CD4-positive, alpha-beta T cell treated with Interleukin-6 for 4 hours (primary cell): Measurements from ENCODE around the gene PLD1.

Source experiments
- DNase-seq: peaks from one replicate; pipeline ENCODE4 v3.0.0-alpha.2; 2020; ENCODE audit warnings: mixed read lengths

Gene PLD1

DNA sequence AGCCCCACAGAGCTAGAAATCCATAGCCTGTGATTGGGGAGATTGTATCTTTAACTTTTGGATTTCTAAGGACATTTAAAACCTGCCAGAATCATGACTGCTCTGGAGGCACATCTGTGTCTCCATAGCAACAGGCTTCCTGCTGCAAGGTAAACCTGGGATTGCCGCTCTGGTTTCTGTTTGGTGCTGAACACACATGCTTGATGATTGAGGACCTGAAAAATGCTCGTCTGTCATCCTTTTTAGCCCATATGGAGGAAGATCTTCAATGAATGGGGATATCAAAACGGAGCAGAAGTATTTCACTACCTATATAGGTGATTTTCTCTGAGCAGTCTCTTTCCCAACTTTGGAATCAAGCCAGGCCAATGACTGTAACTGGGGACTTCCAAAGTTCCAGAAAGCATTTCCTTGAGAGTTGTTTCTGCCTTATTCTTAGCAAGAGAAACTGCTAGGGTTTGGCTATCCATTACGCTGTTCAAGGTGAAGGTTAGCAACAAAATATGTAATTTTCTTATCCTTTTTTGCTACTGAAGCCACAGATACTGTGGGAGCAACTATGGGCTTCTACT is 253.6 kb downstream of the PLD1 start:
- no peak for DNase-seq

- DNase-seq, result no peak
Observed at GRCh38 chr3:171556148-171556547, 254.1 kb downstream of the PLD1 start.

GRCh38 chr3:171553086-171553485 is 257.2 kb downstream of the PLD1 start:
- DNase-seq, result no peak

DNA sequence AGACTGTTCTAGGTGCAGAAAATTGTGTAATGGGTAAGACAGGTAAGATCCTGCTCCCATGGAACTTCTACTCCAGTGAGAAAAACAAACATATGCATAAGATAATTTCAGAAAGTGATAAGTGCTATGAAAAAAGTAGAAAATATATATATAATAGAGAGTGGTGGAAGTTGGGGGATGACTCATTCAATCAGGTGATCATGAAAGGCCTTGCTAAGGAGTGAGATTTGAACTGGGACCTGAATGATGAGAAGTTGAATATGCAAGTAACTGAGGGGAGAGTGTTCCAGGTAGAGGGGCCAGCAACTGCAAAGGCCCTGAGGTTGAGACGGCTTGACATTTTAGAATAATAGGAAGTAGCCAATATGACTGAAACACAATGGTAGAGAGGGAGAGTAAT is 257.8 kb downstream of the PLD1 start:
- no peak for DNase-seq

- no peak for DNase-seq
Observed at GRCh38 chr3:171551296-171551695, 259.0 kb downstream of the PLD1 start.
